Epithelial cell of alveolus of lung (primary cell): ENCODE data around the gene SLC19A2. TPM values are rescaled to one million over a fixed set of nuclear protein-coding genes. Genes with fewer than 3 reads are reported as not detected.

Experiments used
- total RNA-seq: library from RNA; depleted of rRNA; stranded (reverse); fragments of >200 nt; gene quantifications from 2 replicates; pipeline ENCODE4 v1.2.1, GENCODE V29; 2015

SLC19A2 gene
- total RNA-seq, result 9.3 and 18.7 TPM in 2 replicates

GRCh38 chr1:169485431-169486280, at the start of gene SLC19A2:
Gene SLC19A2, minus strand, starts transcription at chr1:169485944. Its CDS starts 178 bp downstream, at chr1:169485766.

DNA sequence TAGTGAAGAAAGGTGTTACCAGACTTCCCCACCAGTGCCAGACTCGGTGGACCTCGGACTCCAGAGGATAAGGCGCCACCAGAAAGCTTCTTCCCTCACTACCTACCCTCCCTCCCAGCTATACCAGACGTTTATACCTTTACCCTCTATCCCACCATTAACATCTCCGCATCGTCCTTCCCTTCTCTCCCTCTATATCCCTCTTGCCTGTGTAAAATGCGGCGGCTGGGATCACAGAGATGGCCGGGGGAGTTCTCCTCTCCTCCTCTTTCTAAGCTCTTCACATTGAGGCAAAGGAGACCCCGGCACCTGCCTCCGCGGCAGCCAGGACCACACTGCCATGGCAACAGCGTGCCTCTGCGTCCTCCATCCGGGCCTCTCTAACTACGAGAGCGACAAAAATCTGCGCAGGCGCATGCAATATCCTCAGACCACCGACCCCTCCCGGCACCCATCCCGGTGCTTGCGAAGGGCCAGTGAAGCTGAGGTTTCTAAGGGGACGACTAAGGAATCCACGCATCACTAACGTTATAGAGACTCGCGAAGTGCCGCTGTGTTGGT, 58.6 kb downstream of the SLC19A2 start, which contains the start of gene CCDC181:
CCDC181 (minus strand) TSS at position 394 of the 561 bp plus-strand sequence. CDS start 2,547 bp downstream, outside the sequence.

Other genes with a start within 250 kb of the SLC19A2 start
- gene NME7, start 118.1 kb downstream of the SLC19A2 start, total RNA-seq, result 19.6 and 29.7 TPM in 2 replicates
- 17.0 and 19.7 TPM in 2 replicates for gene BLZF1, start 117.7 kb downstream of the SLC19A2 start, total RNA-seq
- gene CCDC181, start 58.5 kb downstream of the SLC19A2 start, total RNA-seq, result 1.2 and 2.2 TPM in 2 replicates
- gene F5, start 100.5 kb upstream of the SLC19A2 start, total RNA-seq, result under 0.01 TPM in 1 of 2 replicates, not detected in the other
- gene SELP, start 144.2 kb upstream of the SLC19A2 start, total RNA-seq, result not detected in 2 replicates
- gene SELL, start 225.7 kb upstream of the SLC19A2 start, total RNA-seq, result 0.26 TPM in 1 of 2 replicates, not detected in the other
- gene SELE, start 248.1 kb upstream of the SLC19A2 start, total RNA-seq, result not detected in 2 replicates